ENCODE measurements around the gene SKOR2. TPM values are rescaled to one million over a fixed set of nuclear protein-coding genes. Genes with fewer than 3 reads are reported as not detected.

The SKOR2 gene
- total RNA-seq, 1 experiment from 2014 or later = not detected

GRCh38 chr18:47175898-47176575 lies 75.4 kb downstream of the SKOR2 start, which contains the start of gene IER3IP1:
Gene IER3IP1, minus strand, starts transcription at chr18:47176364. Its CDS starts 87 bp downstream, at chr18:47176277.
- H3K4me2 ChIP-seq (ENCODE audit: low read length) = peak within 1 kb of the TSS; percentile 86
- H3K27ac ChIP-seq (ENCODE audit: low read depth, low read length) = peak within 1 kb of the TSS; percentile 80
- H3K27me3 ChIP-seq (ENCODE audit: insufficient read depth, low read length) = no peaks in the 10 kb centered on the region
- no peaks in the 10 kb centered on the region for H3K9me2 ChIP-seq (ENCODE audit: insufficient read depth)
- RAD21 ChIA-PET (ENCODE audit: low non-redundant PET in 1 of 2, low total read pairs in 2 of 2, uncharacterized antibody in 2 of 2, unreplicated experiment in 2 of 2) = no interaction called here
- peaks cover 6 to 10% of the 10 kb centered on the region in 2 experiments; a peak in 3 of 4 replicates for H3K4me1 ChIP-seq (ENCODE audit: control insufficient read depth in 1 of 2, insufficient read depth in 2 of 2, low read length in 2 of 2)
- CTCF ChIA-PET = no interaction called here
- intact Hi-C loops (cut with micrococcal nuclease) = no loop called here
- POLR2A ChIA-PET = no interaction called here
- peak within 1 kb of the TSS; percentile 91 to 94 for H3K4me3 ChIP-seq (replicated peaks in 1 of 2; ENCODE audit: low read depth in 1 of 2, low read length in 2 of 2)
- no TSS peak for BruUV-seq (replicated peaks)
- H3K9me3 ChIP-seq (ENCODE audit: control insufficient read depth in 1 of 2, insufficient read depth in 1 of 2, low read depth in 1 of 2, low read length in 2 of 2) = no peaks in the 10 kb centered on the region
- peak; percentile 96 for ATAC-seq
- H3K79me2 ChIP-seq (ENCODE audit: insufficient read depth, low read length) = peaks cover 50% of the 10 kb centered on the region
- DNase-seq (ENCODE audit: low read depth, low spot score) = peak; percentile 86
- peak within 1 kb of the TSS; percentile 94 for H3K9ac ChIP-seq (ENCODE audit: low read length)
- no peaks in the 10 kb centered on the region for H3K36me3 ChIP-seq (ENCODE audit: control insufficient read depth in 1 of 2, insufficient read depth in 2 of 2, low read length in 2 of 2)
- H2AFZ ChIP-seq (ENCODE audit: low read depth, low read length, poor library complexity, severe bottlenecking) = peak within 1 kb of the TSS; percentile 94
- H4K20me1 ChIP-seq (ENCODE audit: insufficient read depth) = no peaks in the 10 kb centered on the region
- 0 out of 2 replicates have a peak, but pooled peaks have one; percentile 20 for TF ChIP-seq SP1 (IDR thresholded peaks at IDR 0.05; ENCODE audit: low read depth)
- TF ChIP-seq YY1 (IDR thresholded peaks at IDR 0.05; ENCODE audit: extremely low read depth, insufficient replicate concordance, low read depth, low read length) = peak; percentile 45
- TF ChIP-seq, protein P1, sequence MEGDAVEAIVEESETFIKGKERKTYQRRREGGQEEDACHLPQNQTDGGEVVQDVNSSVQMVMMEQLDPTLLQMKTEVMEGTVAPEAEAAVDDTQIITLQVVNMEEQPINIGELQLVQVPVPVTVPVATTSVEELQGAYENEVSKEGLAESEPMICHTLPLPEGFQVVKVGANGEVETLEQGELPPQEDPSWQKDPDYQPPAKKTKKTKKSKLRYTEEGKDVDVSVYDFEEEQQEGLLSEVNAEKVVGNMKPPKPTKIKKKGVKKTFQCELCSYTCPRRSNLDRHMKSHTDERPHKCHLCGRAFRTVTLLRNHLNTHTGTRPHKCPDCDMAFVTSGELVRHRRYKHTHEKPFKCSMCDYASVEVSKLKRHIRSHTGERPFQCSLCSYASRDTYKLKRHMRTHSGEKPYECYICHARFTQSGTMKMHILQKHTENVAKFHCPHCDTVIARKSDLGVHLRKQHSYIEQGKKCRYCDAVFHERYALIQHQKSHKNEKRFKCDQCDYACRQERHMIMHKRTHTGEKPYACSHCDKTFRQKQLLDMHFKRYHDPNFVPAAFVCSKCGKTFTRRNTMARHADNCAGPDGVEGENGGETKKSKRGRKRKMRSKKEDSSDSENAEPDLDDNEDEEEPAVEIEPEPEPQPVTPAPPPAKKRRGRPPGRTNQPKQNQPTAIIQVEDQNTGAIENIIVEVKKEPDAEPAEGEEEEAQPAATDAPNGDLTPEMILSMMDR (IDR thresholded peaks at IDR 0.05 in 2 of 3, conservative IDR thresholded peaks at IDR 0.05 in 1 of 3; ENCODE audit: borderline replicate concordance in 1 of 3, insufficient read depth in 1 of 3, low read depth in 2 of 3, low read length in 2 of 3) = peak in 2 of 3 experiments; percentile 4 to 15; a peak in 1 of 6 replicates
- no peak for TF ChIP-seq TCF7L2 (IDR thresholded peaks at IDR 0.05; ENCODE audit: borderline replicate concordance, extremely low read depth, insufficient read depth, insufficient read length)
- no peak for TF ChIP-seq FOSL1 (IDR thresholded peaks at IDR 0.05; ENCODE audit: low read depth)
- no peak for TF ChIP-seq JUND (IDR thresholded peaks at IDR 0.05)
- no peak for TF ChIP-seq CBX3 (IDR thresholded peaks at IDR 0.05; ENCODE audit: low read depth)
- no peak for TF ChIP-seq EZH2phosphoT487 (IDR thresholded peaks at IDR 0.05; ENCODE audit: borderline replicate concordance)
- TF ChIP-seq POLR2A (IDR thresholded peaks at IDR 0.05; ENCODE audit: borderline replicate concordance, extremely low read depth, insufficient read depth, insufficient read length) = peak; percentile 71
- TF ChIP-seq ZNF274 (IDR thresholded peaks at IDR 0.05; ENCODE audit: low read depth, low read length) = no peak
- TF ChIP-seq, protein P2, sequence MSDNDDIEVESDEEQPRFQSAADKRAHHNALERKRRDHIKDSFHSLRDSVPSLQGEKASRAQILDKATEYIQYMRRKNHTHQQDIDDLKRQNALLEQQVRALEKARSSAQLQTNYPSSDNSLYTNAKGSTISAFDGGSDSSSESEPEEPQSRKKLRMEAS (IDR thresholded peaks at IDR 0.05) = peak; percentile 63; the same call in 1 of the 2 replicates
- TF ChIP-seq POLR2AphosphoS5 (IDR thresholded peaks at IDR 0.05; ENCODE audit: low read depth, low read length) = peak; percentile 84
- TF ChIP-seq ZFX (IDR thresholded peaks at IDR 0.05) = peak; percentile 74; the same call in 1 of the 2 replicates
- TF ChIP-seq REST (IDR thresholded peaks at IDR 0.05; ENCODE audit: low read depth) = no peak
- no peak for TF ChIP-seq EZH2 (IDR thresholded peaks at IDR 0.05)
- TF ChIP-seq RAD21 (IDR thresholded peaks at IDR 0.05; ENCODE audit: low read depth) = no peak
- peak; percentile 65; the same call in 1 of the 2 replicates for TF ChIP-seq SIN3A (IDR thresholded peaks at IDR 0.05; ENCODE audit: low read depth)
- 0 out of 2 replicates have a peak, but pooled peaks have one; percentile 16 for TF ChIP-seq CEBPB (IDR thresholded peaks at IDR 0.05; ENCODE audit: low read depth)
- TF ChIP-seq EGR1 (IDR thresholded peaks at IDR 0.05; ENCODE audit: low read depth) = no peak
- TF ChIP-seq, protein P3, sequence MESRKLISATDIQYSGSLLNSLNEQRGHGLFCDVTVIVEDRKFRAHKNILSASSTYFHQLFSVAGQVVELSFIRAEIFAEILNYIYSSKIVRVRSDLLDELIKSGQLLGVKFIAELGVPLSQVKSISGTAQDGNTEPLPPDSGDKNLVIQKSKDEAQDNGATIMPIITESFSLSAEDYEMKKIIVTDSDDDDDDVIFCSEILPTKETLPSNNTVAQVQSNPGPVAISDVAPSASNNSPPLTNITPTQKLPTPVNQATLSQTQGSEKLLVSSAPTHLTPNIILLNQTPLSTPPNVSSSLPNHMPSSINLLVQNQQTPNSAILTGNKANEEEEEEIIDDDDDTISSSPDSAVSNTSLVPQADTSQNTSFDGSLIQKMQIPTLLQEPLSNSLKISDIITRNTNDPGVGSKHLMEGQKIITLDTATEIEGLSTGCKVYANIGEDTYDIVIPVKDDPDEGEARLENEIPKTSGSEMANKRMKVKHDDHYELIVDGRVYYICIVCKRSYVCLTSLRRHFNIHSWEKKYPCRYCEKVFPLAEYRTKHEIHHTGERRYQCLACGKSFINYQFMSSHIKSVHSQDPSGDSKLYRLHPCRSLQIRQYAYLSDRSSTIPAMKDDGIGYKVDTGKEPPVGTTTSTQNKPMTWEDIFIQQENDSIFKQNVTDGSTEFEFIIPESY (IDR thresholded peaks at IDR 0.05; ENCODE audit: extremely low read depth, insufficient replicate concordance, low read length) = peak; percentile 77

Measured in HCT116 (cell line).